ENCODE results near the gene PPIH.
A peak's percentile ranks its signal among the peaks of the same experiment; 100 is the strongest.

PPIH gene

DNA sequence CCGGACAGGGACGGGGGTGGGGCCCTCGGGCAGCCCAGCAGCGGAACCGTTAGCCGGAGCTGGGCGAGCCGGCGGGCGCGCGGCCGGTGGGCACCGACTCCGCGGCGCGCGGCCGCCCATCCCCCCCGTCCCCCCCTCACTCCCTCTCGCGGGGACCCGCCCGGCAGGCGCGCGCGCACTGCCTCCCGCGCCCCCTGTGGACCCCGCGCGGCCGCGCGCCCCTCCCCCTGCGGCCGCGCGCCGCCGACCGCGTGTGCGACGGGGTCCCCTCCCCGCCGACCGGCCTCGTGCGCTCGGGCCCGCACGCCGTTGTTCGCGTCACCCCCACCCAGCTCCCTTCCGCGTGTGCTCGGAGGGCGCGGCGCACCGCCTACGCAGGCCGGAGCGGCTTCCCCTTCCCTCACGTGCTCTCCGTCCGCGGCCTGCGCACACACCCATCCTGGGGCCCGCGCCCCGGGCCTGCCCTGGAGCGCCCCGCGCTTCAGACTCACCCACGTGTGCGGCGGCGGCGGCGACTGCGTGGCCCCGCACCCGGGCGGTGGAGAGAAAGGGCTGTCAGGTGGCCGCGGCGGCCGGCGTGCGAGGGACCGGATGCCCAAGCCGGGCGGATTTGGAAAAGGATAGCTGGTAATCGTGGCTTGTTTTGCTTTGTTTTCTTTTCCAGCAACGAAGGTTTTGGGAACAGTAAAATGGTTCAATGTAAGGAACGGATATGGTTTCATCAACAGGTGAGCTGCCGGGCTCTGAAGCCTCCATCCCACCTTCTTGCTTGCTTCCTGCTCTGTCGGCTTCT is 24.7 kb downstream of the PPIH start:
- peak overlapping the region; percentile 71 for H3K4me3 ChIP-seq (ENCODE audit: low read depth, low read length)
- TF ChIP-seq, protein P1, sequence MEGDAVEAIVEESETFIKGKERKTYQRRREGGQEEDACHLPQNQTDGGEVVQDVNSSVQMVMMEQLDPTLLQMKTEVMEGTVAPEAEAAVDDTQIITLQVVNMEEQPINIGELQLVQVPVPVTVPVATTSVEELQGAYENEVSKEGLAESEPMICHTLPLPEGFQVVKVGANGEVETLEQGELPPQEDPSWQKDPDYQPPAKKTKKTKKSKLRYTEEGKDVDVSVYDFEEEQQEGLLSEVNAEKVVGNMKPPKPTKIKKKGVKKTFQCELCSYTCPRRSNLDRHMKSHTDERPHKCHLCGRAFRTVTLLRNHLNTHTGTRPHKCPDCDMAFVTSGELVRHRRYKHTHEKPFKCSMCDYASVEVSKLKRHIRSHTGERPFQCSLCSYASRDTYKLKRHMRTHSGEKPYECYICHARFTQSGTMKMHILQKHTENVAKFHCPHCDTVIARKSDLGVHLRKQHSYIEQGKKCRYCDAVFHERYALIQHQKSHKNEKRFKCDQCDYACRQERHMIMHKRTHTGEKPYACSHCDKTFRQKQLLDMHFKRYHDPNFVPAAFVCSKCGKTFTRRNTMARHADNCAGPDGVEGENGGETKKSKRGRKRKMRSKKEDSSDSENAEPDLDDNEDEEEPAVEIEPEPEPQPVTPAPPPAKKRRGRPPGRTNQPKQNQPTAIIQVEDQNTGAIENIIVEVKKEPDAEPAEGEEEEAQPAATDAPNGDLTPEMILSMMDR (IDR thresholded peaks at IDR 0.05; ENCODE audit: borderline replicate concordance, insufficient read depth, low read depth, low read length), result no peak

GRCh38 chr1:42684139-42684538 is 25.9 kb downstream of the PPIH start:
- H3K4me3 ChIP-seq (ENCODE audit: low read depth, low read length), result peak overlapping the region; percentile 71

GRCh38 chr1:42686418-42686817 is 28.2 kb downstream of the PPIH start:
- TF ChIP-seq, protein P1 (IDR thresholded peaks at IDR 0.05; ENCODE audit: borderline replicate concordance, insufficient read depth, low read depth, low read length), result no peak
- no peak overlapping the region for H3K4me3 ChIP-seq (ENCODE audit: low read depth, low read length)

More at GRCh38 chr1:42684139-42684538, 25.9 kb downstream of the PPIH start:
- TF ChIP-seq, protein P1 (IDR thresholded peaks at IDR 0.05; ENCODE audit: borderline replicate concordance, insufficient read depth, low read depth, low read length), result no peak

DNA sequence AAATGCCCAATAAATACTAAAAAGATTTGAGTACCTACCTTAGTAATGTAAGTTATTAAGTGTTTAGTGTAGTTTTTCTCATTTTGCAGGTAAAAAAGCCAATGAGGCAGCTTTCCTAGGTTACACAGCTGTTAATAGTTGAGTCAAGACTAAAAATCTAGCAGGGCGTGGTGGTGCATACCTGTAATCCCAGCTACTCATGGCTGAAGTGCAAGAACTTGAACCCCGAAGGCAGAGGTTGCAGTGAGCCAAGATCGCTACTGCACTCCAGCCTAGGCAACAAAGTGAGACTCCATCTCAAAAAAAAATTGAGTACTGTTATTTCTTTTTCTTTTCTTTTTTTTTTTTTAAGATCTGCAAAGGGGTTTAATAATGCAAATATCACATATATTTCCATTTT is 31.7 kb downstream of the PPIH start:
- H3K4me3 ChIP-seq (ENCODE audit: low read depth, low read length), result no peak overlapping the region

DNA sequence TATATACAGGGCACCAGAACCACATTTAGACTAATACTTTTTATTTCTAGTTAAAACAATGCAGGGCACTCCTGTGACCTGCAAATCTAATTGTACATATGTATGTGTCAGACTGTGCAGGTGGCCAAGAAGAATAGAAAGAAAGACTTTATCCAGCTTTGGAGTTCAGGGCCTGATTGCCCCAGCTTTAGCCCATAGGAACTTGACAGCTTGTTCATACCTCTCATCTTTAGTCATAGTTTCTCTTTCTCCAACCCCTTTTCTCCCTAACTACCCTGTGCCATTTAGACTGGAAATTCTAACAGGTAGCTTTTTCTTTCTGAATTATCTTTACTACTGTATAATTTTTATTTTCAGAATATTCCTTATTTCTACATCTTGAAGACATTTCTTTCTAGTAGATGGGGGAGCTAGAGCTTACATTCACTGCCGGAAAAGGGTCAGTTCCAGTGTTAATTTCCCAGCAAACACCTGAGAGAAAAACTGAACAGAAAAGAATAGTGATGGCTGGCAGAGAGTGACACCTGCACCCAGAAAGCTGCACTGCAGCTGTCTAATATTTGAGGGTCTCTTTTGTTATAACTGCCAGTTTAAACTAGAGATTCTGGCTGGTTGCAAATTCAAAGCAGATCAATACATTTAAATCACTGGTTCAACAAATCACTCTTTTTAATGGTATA is 32.4 kb downstream of the PPIH start:
- TF ChIP-seq, protein P1 (IDR thresholded peaks at IDR 0.05; ENCODE audit: borderline replicate concordance, insufficient read depth, low read depth, low read length), result 0 out of 2 replicates have a peak, but pooled peaks have one; percentile 13
- H3K4me3 ChIP-seq (ENCODE audit: low read depth, low read length), result no peak overlapping the region

More for the DNA sequence above, 31.7 kb downstream of the PPIH start:
- TF ChIP-seq, protein P1 (IDR thresholded peaks at IDR 0.05; ENCODE audit: borderline replicate concordance, insufficient read depth, low read depth, low read length), result no peak

- TF ChIP-seq, protein P1 (IDR thresholded peaks at IDR 0.05; ENCODE audit: borderline replicate concordance, insufficient read depth, low read depth, low read length), result no peak
Observed at GRCh38 chr1:42691157-42691498, 32.9 kb downstream of the PPIH start.

DNA sequence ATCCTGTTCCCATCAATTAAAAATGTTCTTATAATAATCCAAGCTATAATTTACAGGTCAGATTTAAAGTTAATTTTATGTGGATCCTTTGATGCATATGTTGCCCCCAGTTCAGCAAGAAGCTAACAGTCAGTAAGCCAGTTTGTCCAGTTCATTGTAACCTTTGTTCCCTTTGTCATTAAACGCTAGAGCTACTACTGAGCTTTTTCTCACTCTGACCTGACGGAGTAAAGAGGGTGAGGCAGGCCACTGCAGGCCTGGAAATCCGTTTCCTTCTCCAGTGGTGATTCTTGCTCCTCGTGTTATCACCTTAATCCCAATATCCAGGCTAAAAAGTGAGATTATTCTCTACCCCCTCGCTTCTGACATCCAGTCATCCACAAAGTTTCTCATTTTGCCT is 34.2 kb downstream of the PPIH start:
- TF ChIP-seq, protein P1 (IDR thresholded peaks at IDR 0.05; ENCODE audit: borderline replicate concordance, insufficient read depth, low read depth, low read length), result no peak
- H3K4me3 ChIP-seq (ENCODE audit: low read depth, low read length), result no peak overlapping the region

More at GRCh38 chr1:42691157-42691498, 32.9 kb downstream of the PPIH start:
- no peak overlapping the region for H3K4me3 ChIP-seq (ENCODE audit: low read depth, low read length)
